ENCODE results near the gene MEMO1.

DNA sequence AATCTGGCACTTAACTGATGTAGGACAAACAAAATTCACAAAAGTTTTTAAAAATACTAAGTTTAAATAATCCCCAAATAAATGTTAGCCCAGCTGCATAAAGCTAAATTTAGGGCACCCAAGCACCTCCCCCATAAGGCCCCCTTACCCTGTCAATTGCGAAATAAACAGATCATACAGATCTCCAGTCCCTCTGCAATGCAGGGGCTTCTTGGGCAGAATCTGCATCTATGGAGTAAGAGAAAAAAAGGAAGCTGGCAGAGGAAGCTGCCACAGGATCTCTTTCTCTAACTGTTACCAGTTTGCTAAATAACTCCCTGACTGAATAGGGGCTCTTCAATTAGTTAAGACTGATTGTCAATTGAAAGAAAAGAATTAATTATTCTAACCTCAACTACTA, 117.7 kb downstream of the MEMO1 start:
- TF ChIP-seq, protein P1, sequence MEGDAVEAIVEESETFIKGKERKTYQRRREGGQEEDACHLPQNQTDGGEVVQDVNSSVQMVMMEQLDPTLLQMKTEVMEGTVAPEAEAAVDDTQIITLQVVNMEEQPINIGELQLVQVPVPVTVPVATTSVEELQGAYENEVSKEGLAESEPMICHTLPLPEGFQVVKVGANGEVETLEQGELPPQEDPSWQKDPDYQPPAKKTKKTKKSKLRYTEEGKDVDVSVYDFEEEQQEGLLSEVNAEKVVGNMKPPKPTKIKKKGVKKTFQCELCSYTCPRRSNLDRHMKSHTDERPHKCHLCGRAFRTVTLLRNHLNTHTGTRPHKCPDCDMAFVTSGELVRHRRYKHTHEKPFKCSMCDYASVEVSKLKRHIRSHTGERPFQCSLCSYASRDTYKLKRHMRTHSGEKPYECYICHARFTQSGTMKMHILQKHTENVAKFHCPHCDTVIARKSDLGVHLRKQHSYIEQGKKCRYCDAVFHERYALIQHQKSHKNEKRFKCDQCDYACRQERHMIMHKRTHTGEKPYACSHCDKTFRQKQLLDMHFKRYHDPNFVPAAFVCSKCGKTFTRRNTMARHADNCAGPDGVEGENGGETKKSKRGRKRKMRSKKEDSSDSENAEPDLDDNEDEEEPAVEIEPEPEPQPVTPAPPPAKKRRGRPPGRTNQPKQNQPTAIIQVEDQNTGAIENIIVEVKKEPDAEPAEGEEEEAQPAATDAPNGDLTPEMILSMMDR (IDR thresholded peaks at IDR 0.05) = no peak
- TF ChIP-seq, protein P2, sequence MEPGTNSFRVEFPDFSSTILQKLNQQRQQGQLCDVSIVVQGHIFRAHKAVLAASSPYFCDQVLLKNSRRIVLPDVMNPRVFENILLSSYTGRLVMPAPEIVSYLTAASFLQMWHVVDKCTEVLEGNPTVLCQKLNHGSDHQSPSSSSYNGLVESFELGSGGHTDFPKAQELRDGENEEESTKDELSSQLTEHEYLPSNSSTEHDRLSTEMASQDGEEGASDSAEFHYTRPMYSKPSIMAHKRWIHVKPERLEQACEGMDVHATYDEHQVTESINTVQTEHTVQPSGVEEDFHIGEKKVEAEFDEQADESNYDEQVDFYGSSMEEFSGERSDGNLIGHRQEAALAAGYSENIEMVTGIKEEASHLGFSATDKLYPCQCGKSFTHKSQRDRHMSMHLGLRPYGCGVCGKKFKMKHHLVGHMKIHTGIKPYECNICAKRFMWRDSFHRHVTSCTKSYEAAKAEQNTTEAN (CRISPR knock-in tag; IDR thresholded peaks at IDR 0.05) = no peak
- TF ChIP-seq CREB1 (CRISPR knock-in tag; IDR thresholded peaks at IDR 0.05) (no peak), SP1 (CRISPR knock-in tag; conservative IDR thresholded peaks at IDR 0.05) (no peak), TEAD4 (CRISPR knock-in tag; IDR thresholded peaks at IDR 0.05) (no peak), NR2C2 (CRISPR knock-in tag; IDR thresholded peaks at IDR 0.05) (no peak), OVOL2 (CRISPR knock-in tag; IDR thresholded peaks at IDR 0.05; ENCODE audit: borderline replicate concordance) (no peak)
- TF ChIP-seq, protein P3, sequence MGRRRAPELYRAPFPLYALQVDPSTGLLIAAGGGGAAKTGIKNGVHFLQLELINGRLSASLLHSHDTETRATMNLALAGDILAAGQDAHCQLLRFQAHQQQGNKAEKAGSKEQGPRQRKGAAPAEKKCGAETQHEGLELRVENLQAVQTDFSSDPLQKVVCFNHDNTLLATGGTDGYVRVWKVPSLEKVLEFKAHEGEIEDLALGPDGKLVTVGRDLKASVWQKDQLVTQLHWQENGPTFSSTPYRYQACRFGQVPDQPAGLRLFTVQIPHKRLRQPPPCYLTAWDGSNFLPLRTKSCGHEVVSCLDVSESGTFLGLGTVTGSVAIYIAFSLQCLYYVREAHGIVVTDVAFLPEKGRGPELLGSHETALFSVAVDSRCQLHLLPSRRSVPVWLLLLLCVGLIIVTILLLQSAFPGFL (CRISPR knock-in tag; IDR thresholded peaks at IDR 0.05; ENCODE audit: borderline replicate concordance) = no peak
- TF ChIP-seq, protein P4, sequence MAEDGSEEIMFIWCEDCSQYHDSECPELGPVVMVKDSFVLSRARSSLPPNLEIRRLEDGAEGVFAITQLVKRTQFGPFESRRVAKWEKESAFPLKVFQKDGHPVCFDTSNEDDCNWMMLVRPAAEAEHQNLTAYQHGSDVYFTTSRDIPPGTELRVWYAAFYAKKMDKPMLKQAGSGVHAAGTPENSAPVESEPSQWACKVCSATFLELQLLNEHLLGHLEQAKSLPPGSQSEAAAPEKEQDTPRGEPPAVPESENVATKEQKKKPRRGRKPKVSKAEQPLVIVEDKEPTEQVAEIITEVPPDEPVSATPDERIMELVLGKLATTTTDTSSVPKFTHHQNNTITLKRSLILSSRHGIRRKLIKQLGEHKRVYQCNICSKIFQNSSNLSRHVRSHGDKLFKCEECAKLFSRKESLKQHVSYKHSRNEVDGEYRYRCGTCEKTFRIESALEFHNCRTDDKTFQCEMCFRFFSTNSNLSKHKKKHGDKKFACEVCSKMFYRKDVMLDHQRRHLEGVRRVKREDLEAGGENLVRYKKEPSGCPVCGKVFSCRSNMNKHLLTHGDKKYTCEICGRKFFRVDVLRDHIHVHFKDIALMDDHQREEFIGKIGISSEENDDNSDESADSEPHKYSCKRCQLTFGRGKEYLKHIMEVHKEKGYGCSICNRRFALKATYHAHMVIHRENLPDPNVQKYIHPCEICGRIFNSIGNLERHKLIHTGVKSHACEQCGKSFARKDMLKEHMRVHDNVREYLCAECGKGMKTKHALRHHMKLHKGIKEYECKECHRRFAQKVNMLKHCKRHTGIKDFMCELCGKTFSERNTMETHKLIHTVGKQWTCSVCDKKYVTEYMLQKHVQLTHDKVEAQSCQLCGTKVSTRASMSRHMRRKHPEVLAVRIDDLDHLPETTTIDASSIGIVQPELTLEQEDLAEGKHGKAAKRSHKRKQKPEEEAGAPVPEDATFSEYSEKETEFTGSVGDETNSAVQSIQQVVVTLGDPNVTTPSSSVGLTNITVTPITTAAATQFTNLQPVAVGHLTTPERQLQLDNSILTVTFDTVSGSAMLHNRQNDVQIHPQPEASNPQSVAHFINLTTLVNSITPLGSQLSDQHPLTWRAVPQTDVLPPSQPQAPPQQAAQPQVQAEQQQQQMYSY (CRISPR knock-in tag; IDR thresholded peaks at IDR 0.05) = no peak
- TF ChIP-seq, protein P5, sequence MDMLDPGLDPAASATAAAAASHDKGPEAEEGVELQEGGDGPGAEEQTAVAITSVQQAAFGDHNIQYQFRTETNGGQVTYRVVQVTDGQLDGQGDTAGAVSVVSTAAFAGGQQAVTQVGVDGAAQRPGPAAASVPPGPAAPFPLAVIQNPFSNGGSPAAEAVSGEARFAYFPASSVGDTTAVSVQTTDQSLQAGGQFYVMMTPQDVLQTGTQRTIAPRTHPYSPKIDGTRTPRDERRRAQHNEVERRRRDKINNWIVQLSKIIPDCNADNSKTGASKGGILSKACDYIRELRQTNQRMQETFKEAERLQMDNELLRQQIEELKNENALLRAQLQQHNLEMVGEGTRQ (CRISPR knock-in tag; IDR thresholded peaks at IDR 0.05) = no peak
- TF ChIP-seq, protein P6, sequence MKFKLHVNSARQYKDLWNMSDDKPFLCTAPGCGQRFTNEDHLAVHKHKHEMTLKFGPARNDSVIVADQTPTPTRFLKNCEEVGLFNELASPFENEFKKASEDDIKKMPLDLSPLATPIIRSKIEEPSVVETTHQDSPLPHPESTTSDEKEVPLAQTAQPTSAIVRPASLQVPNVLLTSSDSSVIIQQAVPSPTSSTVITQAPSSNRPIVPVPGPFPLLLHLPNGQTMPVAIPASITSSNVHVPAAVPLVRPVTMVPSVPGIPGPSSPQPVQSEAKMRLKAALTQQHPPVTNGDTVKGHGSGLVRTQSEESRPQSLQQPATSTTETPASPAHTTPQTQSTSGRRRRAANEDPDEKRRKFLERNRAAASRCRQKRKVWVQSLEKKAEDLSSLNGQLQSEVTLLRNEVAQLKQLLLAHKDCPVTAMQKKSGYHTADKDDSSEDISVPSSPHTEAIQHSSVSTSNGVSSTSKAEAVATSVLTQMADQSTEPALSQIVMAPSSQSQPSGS (CRISPR knock-in tag; IDR thresholded peaks at IDR 0.05; ENCODE audit: borderline replicate concordance, low read depth) = no peak

Data from WTC11 (cell line).